Measurements from ENCODE around the gene SMARCA4.

SMARCA4 gene

GRCh38 chr19:10960314-10961072 is at the start of gene SMARCA4:
SMARCA4 (plus strand) TSS chr19:10961030; CDS start chr19:10984152, 23,122 bp downstream.
- peak; percentile 90 for DNase-seq

GRCh38 chr19:10911579-10912363 is 49.1 kb upstream of the SMARCA4 start:
- no peak for DNase-seq

GRCh38 chr19:10912619-10913018 is 48.2 kb upstream of the SMARCA4 start:
- DNase-seq = no peak

- no peak for DNase-seq
Observed at GRCh38 chr19:10913716-10914340, 47.0 kb upstream of the SMARCA4 start.

GRCh38 chr19:10915130-10916091 is 45.4 kb upstream of the SMARCA4 start:
- DNase-seq = peak; percentile 19

GRCh38 chr19:10916602-10917001 is 44.2 kb upstream of the SMARCA4 start:
- no peak for DNase-seq

- no peak for DNase-seq
Observed at GRCh38 chr19:10918359-10918758, 42.5 kb upstream of the SMARCA4 start.

GRCh38 chr19:10919352-10920287 is 41.2 kb upstream of the SMARCA4 start:
- no peak for DNase-seq

GRCh38 chr19:10920288-10920655 is 40.6 kb upstream of the SMARCA4 start:
- DNase-seq = no peak

GRCh38 chr19:10920781-10921180 is 40.0 kb upstream of the SMARCA4 start:
- no peak for DNase-seq

- no peak for DNase-seq
Observed at GRCh38 chr19:10921199-10921909, 39.5 kb upstream of the SMARCA4 start.

- no peak for DNase-seq
Observed at GRCh38 chr19:10921910-10922637, 38.8 kb upstream of the SMARCA4 start.

- no peak for DNase-seq
Observed at GRCh38 chr19:10922638-10923014, 38.2 kb upstream of the SMARCA4 start.

- DNase-seq = no peak
Observed at GRCh38 chr19:10923260-10924112, 37.3 kb upstream of the SMARCA4 start.

- DNase-seq = no peak
Observed at GRCh38 chr19:10924597-10924996, 36.2 kb upstream of the SMARCA4 start.

- no peak for DNase-seq
Observed at GRCh38 chr19:10927730-10928562, 32.9 kb upstream of the SMARCA4 start.

GRCh38 chr19:10928563-10929401 is 32.0 kb upstream of the SMARCA4 start, which contains the start of the genes TIMM29 and YIPF2:
TIMM29 (plus strand) TSS chr19:10928811; CDS start chr19:10928823, 12 bp downstream.
YIPF2 (minus strand) TSS chr19:10928639; CDS start chr19:10928410, 229 bp downstream.
- peak; percentile 95 for DNase-seq
